GM12873 (cell line): Measurements from ENCODE around the gene JAKMIP2.

Source experiments
- TF ChIP-seq, protein P1 (sequence below): IDR thresholded peaks from 2 replicates; pipeline ENCODE4 v1.5.1; 2012; ENCODE audit warnings: low read depth, mild to moderate bottlenecking, moderate library complexity, low read length, control low read depth; ENCODE audit not compliant: insufficient read depth; ENCODE audit errors: missing control alignments

JAKMIP2 gene

GRCh38 chr5:147727200-147727599 is 55.3 kb downstream of the JAKMIP2 start:
- TF ChIP-seq, protein P1, sequence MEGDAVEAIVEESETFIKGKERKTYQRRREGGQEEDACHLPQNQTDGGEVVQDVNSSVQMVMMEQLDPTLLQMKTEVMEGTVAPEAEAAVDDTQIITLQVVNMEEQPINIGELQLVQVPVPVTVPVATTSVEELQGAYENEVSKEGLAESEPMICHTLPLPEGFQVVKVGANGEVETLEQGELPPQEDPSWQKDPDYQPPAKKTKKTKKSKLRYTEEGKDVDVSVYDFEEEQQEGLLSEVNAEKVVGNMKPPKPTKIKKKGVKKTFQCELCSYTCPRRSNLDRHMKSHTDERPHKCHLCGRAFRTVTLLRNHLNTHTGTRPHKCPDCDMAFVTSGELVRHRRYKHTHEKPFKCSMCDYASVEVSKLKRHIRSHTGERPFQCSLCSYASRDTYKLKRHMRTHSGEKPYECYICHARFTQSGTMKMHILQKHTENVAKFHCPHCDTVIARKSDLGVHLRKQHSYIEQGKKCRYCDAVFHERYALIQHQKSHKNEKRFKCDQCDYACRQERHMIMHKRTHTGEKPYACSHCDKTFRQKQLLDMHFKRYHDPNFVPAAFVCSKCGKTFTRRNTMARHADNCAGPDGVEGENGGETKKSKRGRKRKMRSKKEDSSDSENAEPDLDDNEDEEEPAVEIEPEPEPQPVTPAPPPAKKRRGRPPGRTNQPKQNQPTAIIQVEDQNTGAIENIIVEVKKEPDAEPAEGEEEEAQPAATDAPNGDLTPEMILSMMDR, result no peak

DNA sequence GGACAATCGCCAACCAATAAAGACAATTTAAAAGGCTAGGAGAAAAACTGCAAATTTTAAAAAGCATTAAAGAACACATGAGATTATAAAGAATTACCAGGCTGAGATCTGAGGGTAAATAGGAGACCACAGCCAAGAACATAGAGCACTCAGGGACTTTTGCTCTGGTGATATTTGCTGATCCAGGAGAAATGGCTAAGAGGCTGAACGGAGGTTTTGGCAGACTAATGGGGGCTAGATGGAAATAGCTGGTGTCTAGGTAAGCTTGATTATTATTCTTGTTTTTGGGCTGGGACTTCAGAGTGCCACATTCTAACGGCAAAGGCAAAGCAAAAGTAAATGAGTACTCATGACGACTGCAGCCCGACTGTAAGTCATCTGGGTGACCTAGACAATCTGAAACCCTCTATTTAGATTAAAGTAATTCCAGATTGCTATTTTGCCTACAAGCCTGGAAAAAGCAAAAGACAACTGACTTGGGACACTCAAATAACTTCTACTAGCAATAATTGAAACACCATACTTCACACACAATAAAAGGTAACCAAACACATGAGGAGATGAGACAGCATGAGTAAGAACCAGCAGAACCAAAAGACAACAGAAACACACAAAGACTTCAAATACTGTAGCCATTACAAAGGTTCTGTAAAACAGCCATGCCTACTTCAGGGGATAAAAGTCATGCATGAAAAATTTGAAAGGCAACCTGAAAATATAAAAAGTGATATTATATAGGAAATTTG is 68.8 kb downstream of the JAKMIP2 start:
- TF ChIP-seq, protein P1, result no peak

DNA sequence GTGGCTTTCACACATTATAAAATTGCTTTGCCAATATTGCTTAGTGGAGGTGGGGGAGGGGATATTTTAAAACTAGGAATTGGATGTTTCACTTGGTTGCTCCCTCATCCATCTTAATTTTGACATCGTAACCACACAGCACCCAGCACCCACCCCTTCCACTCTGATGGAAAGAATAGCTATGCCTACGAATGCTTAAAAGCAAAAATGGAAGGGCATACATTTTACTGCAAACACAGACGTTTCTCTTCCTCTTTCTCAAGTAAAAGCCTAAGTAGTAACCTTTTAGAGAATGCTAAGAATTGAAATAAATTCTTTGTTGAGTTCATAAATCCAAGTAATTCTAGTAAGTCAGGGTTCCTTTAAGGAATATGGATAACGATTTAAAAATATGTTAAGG is 69.9 kb downstream of the JAKMIP2 start:
- TF ChIP-seq, protein P1, result no peak

DNA sequence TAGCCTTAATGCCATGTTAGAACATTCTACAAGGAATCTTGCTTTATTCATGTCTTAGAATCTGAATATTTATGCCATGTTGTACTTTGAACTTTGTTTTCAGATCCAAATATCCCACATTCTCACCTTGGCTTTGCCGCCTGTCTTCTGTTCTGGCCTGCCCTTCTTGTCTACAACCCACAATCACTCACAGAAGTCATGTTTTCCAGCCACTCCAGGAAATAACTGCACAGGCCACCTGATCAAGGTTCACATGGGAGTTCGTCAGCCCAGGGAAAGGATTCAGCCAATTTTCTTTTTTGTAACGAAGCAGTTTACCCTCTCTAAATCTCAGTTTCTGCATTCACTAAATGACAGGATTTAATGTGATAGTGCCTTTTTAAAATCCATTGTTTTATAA is 70.5 kb downstream of the JAKMIP2 start:
- TF ChIP-seq, protein P1, result no peak

DNA sequence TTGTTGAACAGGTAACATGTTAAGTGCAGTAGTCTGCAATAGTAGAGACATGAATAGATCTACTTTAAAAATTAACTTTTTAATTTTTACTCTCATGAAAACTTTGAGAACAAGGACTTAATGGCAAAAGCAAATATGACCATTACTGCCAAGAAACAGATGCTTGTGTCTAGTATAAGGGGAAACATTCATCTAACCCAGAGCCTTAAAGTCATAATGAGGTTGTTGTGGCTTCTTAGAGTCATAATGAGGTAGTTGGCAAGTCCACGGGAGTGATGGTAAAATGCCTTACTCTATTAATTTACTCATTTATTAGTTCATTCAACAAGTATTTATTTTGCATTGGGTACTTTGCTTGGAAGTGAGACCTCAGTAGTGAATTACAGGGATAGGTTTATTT is 71.5 kb downstream of the JAKMIP2 start:
- TF ChIP-seq, protein P1, result no peak

DNA sequence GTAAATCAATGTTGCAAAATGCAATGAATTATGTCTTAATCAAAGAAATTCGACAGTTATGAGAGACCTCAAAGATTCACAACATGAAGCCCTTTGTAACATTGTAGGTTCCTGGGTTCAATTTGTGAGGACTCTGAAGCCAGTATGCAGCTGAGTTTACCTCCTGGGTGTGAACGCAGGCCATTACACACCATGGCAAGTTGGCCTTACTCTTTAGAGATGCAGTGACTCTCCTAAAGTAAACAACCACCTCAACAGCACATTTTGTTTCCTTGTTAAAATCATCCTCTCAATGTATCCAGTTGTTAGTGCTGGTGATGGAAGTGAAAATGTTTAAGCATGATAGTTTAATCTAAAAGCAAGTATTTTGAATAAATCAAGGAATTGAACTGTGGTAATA is 73.8 kb downstream of the JAKMIP2 start:
- TF ChIP-seq, protein P1, result no peak

GRCh38 chr5:147704544-147704943 is 78.0 kb downstream of the JAKMIP2 start:
- TF ChIP-seq, protein P1, result no peak
